H1 (cell line): ENCODE data around the gene TMEM92. TPM values are rescaled to one million over a fixed set of nuclear protein-coding genes. Genes with fewer than 3 reads are reported as not detected.

ENCODE experiments used
- CBX5 ChIP-seq: fragments of 300-800, 300-1000 bp; sonication (generic); IDR thresholded peaks from 2 replicates; pipeline ENCODE4 v1.7.1; 2016; ENCODE audit warnings: antibody characterized with exemption, low read length, low read depth
- GABPA ChIP-seq: IDR thresholded peaks from 2 replicates; pipeline ENCODE4 v1.6.1; 2011; ENCODE audit warnings: mild to moderate bottlenecking, low read length, moderate library complexity, borderline replicate concordance; ENCODE audit not compliant: insufficient read depth
- KDM5A ChIP-seq: fragments of 200-600 bp; IDR thresholded peaks from 2 replicates; pipeline ENCODE4 v1.7.1; 2012; ENCODE audit warnings: mild to moderate bottlenecking, low read length, inconsistent platforms, mixed read lengths
- PHF8 ChIP-seq: fragments of 200-600 bp; sonication (generic); conservative IDR thresholded peaks from 2 replicates; pipeline ENCODE4 v1.7.1; 2012; ENCODE audit warnings: low read depth, mild to moderate bottlenecking, inconsistent platforms, low read length, moderate library complexity
- POU5F1 ChIP-seq: IDR thresholded peaks from 2 replicates; pipeline ENCODE4 v1.6.1; 2011; ENCODE audit warnings: low read depth, mild to moderate bottlenecking, low read length, moderate library complexity
- SAP30 ChIP-seq: fragments of 300-600 bp; sonication (generic); IDR thresholded peaks from 2 replicates; pipeline ENCODE4 v1.7.1; 2012; ENCODE audit warnings: low read length, moderate library complexity, mild to moderate bottlenecking, inconsistent platforms; ENCODE audit not compliant: insufficient read depth, insufficient replicate concordance
- SP2 ChIP-seq: IDR thresholded peaks from 2 replicates; pipeline ENCODE4 v1.6.1; 2012; ENCODE audit warnings: mild to moderate bottlenecking, low read length, inconsistent platforms
- SRF ChIP-seq: IDR thresholded peaks from 2 replicates; pipeline ENCODE4 v1.6.1; 2011; ENCODE audit warnings: mild to moderate bottlenecking, low read depth, low read length, moderate library complexity
- TAF7 ChIP-seq: optimal IDR thresholded peaks from 2 replicates; pipeline ENCODE3; 2011; ENCODE audit warnings: low read depth, mild to moderate bottlenecking, inconsistent platforms, low read length, moderate library complexity, borderline replicate concordance
- polyA plus RNA-seq, 7 experiments: library from polyadenylated mRNA; depleted of rRNA in 3 of 7; stranded (reverse) in 5 of 7; unstranded in 2 of 7; fragments of >200 nt in 5 of 7; fragments of 200-250 nt in 2 of 7; gene quantifications; 1 replicate in 5 of 7; 2 replicates in 1 of 7; 4 replicates in 1 of 7; pipeline versions ENCODE4 v1.2.1 to v1.2.3, GENCODE V29; 2011 to 2013; ENCODE audit warnings: missing spikeins in 2 of 7, mixed read lengths in 2 of 7
- total RNA-seq: library from RNA; stranded (reverse); fragmentation: NEBNext Ultra II Directional; extraction: Animal tissue kit (Norgen Biotek cat#: 25700); gene quantifications from 2 replicates; pipeline ENCODE4 v1.2.1, GENCODE V29; 2021

TMEM92 gene
- total and polyA plus RNA-seq, 2 of the 8 experiments (the other 6 are each of a cell fraction or from before 2014, with no cell fraction given): 11.9 to 24.8 TPM

GRCh38 chr17:50308666-50309065 is 34.4 kb downstream of the TMEM92 start (continued):
- TF ChIP-seq GABPA (no peak), KDM5A (no peak), SRF (no peak), SAP30 (no peak), PHF8 (no peak), TAF7 (no peak), SP2 (no peak), POU5F1 (no peak), CBX5 (no peak)
